ENCODE results near the gene PHACTR3.

Gene PHACTR3

DNA sequence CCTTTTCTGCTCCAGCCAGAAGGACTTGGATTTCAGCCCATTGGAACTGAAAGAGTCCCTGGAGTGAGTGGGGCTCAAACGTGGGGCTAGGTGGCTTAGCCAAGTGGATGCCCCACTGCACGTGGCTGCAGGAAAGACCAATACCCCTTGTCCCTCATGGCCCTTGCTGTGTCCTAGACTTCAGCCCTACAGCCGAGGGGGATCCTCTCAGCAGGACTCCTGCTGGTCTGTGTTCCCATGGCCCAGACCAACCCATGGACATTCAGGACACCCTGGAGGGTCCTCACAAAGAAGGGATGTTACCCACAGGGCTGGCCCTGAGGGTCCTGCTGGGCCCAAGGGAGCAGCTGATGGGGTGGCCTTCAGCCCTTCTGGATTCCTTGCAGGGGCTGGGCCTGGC, 30.0 kb upstream of the PHACTR3 start:
- no peak for DNase-seq

GRCh38 chr20:59575216-59575615, 29.1 kb upstream of the PHACTR3 start:
- DNase-seq: no peak

- DNase-seq: no peak
These were observed 28.7 kb upstream of the PHACTR3 start for GRCh38 chr20:59575653-59576052.

- DNase-seq: no peak
These were observed 28.0 kb upstream of the PHACTR3 start for GRCh38 chr20:59576216-59576953.

DNA sequence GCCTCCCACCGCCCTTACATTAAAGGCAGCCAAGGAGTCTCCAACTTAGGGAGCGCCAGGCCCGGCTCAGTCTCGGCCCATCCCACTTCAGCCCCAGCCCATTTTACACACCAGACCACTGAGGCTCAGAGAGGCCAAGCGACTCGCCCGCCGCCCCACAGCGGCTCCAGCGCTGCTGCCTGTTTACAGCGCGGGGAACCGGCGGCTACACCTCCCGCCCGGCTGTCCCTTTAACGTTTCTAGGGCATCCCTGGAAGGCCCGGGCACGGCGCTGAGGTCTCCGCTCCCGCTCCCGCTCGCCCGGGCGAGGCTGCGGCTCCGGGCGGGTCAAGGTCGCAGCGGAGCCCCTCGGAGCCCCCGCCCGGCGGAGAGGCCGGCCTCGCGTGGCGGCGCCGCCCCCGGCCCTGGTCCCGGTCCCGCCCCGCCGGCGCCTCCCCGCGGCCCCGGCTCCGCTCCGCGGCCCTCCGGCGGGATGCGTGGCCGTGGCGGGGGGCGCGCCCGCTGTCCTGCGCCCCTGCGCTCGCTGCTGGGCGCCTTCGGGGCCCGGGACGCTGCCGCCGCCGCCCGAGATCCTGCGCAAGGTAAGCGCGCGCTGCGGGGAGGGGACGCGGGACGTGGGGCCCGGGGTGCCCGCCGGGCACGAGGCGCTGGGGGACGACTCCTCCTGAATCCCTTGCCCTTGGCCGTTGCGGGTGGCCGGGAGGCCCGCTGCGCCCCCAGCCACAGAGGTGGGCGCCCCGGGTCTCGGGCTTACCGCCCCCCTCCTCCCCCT, 27.1 kb upstream of the PHACTR3 start:
- DNase-seq: no peak

GRCh38 chr20:59577809-59578435, 26.4 kb upstream of the PHACTR3 start:
- DNase-seq: no peak

DNA sequence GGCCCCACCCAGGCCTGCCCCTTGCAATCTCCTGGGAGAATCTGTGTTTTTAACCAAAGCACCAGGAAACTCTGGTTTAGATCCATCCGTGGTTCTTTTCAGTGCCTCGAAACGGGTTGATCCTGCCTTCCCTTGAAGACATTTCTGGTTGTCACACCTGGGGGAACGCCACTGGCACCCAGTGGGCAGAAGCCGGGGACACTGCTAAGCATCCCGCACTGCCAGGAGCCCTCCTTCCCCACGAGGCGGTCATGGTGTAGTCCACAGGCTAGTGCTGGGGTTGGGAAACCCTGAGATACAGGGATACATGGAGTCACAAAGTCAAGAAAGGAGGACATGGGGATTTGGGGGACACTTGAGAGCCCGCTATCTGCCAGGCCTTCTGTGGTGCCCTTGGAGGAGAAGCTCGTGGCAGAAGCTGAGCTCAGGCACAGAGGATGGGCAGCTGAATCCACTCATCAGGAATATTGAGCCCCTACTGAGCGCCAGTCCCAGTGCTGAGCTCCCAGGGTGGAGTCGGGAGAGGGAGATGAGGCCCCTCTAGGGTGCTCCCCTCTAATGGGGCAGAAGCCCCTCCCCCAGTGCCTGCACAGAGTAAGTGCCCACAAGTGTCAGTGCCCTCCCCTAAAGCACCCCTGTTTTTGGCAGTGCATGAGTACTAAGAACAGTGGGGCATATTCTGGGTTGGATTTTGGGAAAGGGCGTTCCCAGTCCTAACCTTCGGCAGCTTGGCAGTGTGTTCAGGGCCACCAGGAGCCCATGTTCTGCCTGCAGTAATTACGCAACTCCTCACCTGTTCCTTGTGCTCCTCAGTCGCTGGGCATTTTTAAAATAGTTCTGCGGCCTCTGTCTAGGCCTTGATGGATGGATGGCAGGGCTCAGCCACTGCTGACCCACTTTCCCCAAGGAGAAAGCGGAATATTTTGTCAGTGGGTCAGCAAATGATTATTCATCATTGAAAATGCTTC, 25.6 kb upstream of the PHACTR3 start:
- no peak for DNase-seq

GRCh38 chr20:59579404-59580145, 24.8 kb upstream of the PHACTR3 start:
- DNase-seq: no peak

- no peak for DNase-seq
These were observed 24.0 kb upstream of the PHACTR3 start for GRCh38 chr20:59580146-59580946.

DNA sequence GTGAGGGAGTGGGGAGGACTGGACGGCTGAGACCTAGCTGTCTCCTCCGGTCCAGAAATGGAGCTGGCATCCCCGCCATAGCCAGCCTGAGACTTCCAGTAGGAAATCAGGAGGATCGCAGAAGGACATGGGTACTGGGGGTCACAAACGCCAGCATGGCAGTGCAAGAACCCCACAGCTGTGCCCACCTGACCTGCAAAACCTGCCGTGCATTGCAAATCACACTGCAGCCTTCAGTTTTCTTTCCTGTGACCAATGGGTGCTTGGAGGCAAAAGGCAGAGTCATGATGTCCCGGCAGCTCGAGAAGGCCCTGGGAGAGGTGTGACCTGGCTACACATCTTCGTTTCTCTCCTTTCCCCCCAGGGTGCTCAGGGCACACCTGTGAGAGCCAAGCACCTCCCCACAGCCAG, 23.3 kb upstream of the PHACTR3 start:
- DNase-seq: no peak

DNA sequence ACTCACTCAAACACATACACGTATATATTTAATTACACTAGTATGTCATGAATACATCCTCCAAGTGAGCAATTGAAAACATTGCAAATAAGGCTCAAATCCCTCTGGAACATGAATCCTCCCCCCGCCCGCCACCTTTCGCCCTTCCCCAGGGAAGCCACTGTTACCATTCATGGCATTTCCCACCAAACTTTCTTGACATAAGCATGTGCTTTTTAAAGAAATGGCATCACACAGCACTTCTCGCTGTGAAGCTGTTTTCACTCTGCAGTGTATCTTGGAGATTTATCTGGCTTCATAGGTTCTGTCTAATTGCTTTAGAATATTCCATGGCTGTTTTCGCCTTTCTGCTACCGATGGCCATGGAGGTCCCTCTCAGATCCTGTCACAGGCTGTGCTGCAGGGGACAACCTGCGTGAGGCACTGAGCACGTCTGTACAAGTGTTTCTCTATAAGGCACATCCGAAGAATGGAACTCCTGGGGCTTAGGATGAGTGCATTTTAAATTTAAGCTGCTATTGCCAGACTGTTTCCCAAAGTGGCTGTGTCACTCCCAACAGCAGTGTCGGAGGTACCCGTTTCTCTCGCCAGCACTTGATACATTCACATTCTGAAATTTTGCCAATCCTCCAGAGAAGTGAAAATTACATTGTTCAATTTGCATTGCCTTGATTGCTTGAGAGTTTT, 22.2 kb upstream of the PHACTR3 start:
- no peak for DNase-seq

DNA sequence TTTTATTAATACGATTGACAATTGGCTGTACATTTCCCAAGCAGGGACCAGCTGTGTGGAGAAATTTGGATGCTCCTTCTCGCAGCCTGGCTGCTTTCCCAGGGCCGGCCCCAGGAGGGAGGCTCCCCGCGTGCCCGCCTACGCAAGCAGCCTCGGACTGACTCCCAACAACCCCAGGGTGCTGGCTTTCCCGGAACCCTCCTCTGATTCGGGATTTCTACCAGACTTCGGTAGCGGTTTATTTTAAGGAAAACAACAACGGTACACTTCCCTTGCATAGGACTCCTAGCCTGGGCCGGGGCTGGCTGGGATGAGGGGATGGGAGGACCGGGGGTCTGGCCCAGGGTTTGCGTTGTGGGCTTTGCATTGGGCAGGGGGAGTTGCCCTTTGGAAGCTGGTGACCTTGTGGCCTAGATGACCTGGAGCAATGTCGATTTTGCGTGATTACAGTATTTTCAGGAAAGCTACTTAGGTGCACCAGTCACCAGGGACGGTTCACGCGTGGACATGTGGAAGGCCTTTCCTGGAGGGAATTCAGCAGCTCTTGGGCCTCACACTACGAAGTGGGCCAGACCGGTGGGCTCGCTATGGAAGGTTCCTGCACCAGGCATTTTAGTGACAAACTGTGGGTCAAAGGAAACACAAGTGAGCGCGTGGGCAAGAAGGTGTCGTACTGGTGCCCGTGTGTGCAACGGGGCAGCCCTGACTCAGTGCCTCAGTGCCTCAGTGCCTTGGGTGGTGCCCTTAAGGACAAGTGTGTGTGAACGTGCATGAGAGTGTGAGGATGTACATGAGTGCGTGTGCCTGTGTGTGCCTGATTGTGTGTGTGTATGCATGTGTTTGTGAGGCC, 20.7 kb upstream of the PHACTR3 start:
- DNase-seq: no peak

DNA sequence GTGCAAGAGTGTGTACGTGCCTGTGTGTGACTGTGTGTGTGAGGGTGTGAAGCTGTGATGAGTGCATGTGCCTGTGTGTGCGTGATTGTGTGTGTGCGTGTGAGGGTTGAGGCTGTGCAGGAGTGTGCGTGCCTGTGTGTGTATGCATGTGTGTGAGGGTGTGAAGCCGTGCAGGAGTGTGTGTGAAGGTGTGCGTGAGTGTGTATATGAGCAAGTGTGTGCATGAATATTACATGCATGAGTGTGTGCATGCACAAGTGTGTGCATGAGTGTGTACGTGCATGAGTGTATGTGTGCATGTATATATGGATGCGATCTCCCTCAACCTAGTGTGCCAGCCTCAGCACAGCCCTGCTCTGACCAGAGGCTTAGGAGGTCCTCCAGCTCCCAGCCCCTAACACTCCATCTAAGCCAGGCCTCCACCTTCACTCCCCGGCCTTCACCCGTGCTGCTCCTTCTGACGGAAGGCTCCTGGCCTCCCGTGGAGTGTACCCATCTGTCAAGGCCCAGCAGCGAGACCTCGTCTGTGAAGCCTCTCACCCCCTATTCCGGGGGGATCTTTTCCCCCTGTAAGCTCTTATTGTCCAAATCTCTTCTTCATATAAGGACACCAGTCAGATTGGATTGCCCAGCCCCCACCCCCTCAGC, 19.9 kb upstream of the PHACTR3 start:
- DNase-seq: no peak

DNA sequence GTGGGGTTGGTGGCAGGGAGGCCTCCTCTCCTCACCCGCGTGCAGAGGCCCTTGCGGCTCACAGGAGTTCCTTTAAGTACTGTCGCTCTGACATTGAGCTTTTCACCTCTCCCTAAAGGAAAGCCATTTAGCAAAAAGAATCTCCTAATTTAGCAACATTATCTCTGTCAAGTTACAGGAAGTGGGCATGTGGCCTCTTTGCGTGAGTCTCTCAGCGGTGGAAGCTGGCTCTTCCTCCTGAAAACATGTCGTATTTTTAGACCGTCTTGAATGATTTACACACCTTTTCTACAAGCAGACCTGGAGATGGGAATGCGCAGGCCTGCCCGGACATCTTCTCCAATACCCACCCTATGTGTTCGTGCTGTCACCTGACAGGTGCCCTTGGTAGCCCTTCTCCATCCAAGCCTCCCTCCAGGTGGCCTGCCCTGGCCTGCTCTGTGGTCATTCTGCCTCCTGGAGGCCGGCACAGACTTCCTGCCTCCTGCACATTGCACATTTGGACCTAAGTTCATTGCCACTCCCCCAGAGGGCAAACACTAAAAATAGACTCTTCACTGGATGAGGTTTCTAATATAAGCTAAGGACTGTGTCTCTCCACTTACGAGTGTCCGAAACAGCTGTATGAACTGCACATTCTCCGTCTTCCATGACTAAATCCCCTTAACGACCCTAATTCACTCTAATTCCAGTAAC, 18.5 kb upstream of the PHACTR3 start:
- no peak for DNase-seq

- no peak for DNase-seq
These were observed 17.7 kb upstream of the PHACTR3 start for GRCh38 chr20:59586613-59587012.

GRCh38 chr20:59587570-59587969, 16.8 kb upstream of the PHACTR3 start:
- DNase-seq: no peak

- no peak for DNase-seq
These were observed 16.0 kb upstream of the PHACTR3 start for GRCh38 chr20:59588236-59588855.
